Activated T-helper 1 cell treated with anti-CD3 and anti-CD28 coated beads, Interleukin-2, amount 50 U/mL, for 16 hours (primary cell): ENCODE results near the gene IL10RA.
"Not testable (repeated sequence)": the region's sequence is repeated elsewhere in the genome, so short reads cannot be mapped to it uniquely, and the experiment has no call there.

ENCODE experiments used
- DNase-seq, 2 donors: peaks; one replicate each; pipeline ENCODE4 v3.0.0-alpha.2; 2020; ENCODE audit warnings: low read depth in 1 of 2, low spot score in 1 of 2

Gene IL10RA

GRCh38 chr11:117985953-117986887 lies at the start of gene IL10RA:
Gene IL10RA, plus strand, starts transcription at chr11:117986394. Its CDS starts 74 bp downstream, at chr11:117986468.
- DNase-seq: peak; percentile 58 to 81

DNA sequence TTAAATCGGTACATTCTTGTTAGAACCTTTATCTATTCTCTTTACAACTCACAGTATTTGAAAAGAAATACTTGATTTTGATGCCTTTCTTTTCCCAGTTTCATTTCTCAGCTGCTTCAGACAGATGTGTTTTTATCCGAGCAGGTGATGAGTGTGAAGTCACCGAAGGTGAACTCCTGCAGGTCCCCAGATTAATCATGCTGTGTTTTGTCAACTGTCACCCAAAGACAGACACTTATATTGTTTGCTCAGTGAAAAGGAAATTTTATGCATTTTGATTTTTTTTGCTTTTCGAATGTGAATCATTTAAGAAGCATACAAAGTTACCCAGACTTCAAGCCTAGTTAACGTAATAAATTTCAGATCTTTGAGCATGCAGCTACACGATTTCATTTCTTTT lies 49.2 kb upstream of the IL10RA start:
- no peak for DNase-seq

- no peak for DNase-seq
Observed at GRCh38 chr11:117940736-117941135, 45.5 kb upstream of the IL10RA start.

DNA sequence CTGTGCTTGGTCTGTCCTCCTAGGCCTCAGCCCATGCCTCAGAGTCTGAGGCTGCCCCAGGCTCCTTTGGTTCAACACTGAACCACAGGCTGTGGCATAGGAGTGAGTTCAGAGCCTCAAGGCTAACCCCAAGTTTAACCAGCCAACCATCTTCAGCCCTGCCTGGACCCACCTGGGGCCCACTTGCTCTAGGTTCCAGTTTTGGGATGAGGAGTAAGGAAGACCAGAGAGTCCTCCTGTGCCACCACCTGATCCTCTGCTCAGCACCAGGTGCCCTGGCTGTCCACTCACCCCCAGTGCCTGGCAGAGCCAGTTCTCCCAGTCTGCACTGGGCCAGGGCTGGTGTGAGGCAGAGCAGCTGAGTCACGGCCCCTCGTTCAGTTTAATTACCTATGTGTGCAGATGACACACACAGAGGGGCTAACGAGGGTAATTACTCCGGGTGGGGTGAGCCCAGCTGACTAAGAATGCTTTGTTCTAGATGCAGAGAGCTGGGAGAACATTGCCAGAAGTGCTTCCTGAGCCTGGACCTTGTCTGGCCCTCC lies 45.0 kb upstream of the IL10RA start:
- no peak for DNase-seq

- DNase-seq: no peak
Observed at GRCh38 chr11:117941976-117942654, 44.1 kb upstream of the IL10RA start.

DNA sequence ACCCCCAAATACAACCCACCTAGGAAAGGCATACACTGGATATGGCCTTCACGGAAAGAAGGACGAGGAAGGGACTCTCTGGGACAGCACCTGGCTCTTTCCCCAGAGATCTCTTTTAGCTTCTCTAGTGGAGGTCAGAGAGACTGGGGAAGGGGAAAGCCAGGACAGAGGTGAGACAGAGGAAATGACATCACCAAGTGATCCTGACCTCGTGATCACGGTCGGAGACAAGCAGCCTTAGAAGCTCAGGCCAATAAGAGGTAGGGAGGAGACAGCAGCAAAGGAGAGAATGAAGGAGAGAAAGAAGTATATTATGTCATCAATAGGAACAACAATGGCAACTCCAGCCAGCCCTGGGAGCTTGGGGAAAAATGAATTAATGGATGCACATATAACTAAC lies 41.6 kb upstream of the IL10RA start:
- no peak for DNase-seq

DNA sequence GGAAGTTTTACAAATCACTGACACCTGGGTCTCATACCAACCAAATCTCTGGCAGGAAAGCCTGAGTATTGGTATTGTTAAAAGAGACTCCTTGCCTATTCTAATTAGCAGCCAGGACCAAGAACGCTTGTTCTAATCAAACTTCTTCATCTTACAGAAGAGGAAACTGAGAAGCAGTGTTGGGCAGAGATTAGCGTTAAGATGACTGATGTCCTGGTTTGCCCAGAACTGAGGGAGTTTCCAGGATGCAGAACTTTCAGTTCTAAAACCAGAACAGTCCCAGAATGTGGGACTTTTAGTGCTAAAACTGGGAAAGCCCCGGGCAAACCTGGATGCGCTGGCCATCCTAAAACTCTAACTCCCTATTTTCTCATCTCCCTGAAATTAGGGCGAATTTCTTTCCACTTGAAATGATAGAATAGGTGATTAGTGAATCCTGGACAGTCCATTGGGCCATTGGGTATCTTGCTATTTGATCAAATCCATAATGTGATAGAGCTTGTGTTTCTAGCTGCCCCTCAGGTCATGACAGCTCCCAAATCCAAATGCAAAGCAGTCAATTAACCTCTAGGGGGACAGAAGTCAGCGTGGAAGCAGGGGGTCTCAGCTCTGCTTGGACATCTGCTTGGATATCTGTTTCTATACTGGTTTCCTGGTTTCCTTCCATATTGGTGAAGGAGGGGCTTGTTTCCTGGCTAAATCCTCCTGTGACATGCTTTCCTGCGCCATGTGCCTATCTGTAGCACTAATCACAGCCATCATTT lies 41.0 kb upstream of the IL10RA start:
- no peak for DNase-seq

DNA sequence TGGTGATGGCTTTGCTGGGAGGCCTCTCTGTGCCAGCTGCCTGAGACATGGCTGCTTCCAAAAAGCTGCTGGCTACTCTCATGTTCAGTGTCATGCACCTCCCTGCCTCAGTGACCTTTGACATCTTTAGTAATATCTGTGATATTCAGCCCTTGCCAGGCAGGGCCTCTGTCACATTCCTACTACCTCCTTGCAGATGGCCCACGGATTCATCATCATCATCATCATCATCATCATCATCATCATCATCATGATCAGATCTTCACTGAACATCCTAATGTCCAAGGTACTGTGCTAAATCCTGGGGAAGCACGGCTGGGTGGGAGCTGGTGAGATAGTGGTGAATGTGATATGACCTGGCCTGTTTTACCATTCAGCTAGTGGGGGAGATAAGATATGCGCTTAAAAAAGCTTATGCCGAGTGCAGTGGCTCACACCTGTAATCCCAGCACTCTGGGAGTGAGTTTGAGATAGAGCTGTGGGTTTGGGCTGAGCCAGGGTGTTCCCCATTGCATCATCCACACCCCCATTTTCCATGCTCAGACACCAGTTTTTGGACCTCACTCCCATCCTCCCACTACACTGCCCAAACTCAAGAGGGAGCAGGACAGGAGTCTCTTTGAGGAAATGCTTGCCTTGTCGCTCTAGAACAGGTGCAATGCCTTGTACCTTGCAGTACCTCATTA lies 39.9 kb upstream of the IL10RA start:
- no peak for DNase-seq

- DNase-seq: peak; percentile 73 to 79
Observed at GRCh38 chr11:117946842-117947526, 39.2 kb upstream of the IL10RA start.

DNA sequence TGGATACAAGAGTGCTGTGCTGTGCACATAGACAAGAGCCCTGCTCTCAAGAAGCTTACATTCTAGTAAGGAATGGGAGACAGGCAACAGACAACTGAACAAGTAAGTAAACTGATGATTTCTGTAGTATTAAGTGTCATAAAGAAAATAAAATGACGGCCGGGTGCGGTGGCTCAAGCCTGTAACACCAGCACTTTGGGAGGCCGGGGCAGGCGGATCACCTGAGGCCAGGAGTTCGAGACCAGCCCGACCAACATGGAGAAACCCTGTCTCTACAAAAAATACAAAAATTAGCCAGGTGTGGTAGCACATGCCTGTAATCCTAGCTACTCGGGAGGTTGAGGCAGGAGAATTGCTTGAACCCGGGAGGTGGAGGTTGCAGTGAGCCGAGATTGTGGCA lies 38.4 kb upstream of the IL10RA start:
- DNase-seq: not testable (repeated sequence)

GRCh38 chr11:117948466-117948865 lies 37.7 kb upstream of the IL10RA start:
- DNase-seq: not testable (repeated sequence)

DNA sequence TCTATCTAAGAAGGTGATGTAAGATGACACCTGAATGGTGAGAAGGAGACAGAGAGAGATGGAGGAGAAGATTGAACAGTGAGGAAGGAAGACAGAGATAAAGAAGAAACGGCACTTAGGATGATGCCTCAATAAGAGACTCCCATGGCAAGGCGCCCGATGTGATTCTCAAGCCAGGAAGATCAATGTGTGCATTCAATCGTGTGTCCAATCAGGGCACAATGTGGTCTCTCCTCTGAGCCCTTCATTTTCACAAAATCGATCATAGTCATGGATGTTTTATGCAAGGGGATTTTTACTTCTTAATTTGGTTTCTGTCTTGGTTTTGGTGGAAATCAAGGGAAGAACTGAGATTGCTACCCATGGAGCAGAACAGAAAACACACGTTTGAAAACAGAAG lies 37.1 kb upstream of the IL10RA start:
- no peak for DNase-seq

DNA sequence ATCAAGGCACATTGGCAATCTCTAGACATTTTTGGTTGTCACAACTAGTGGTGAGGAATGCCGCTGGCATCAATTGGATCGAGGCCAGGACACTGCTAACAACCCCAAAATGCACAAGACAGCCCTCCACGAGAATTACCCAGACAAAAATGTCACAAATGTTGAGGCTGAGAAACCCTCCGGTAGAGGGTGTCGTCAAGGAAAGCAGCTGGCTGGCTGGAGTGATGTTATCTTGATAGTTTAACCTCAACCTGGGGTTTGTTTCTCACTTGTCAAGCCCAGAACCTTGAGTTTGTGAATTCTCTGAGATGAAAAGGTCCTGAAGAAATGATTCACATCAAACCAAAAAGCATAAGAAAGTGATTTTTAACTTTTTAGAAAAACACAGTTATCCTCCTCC lies 35.9 kb upstream of the IL10RA start:
- DNase-seq: peak in 1 of 2 donors; percentile 33

DNA sequence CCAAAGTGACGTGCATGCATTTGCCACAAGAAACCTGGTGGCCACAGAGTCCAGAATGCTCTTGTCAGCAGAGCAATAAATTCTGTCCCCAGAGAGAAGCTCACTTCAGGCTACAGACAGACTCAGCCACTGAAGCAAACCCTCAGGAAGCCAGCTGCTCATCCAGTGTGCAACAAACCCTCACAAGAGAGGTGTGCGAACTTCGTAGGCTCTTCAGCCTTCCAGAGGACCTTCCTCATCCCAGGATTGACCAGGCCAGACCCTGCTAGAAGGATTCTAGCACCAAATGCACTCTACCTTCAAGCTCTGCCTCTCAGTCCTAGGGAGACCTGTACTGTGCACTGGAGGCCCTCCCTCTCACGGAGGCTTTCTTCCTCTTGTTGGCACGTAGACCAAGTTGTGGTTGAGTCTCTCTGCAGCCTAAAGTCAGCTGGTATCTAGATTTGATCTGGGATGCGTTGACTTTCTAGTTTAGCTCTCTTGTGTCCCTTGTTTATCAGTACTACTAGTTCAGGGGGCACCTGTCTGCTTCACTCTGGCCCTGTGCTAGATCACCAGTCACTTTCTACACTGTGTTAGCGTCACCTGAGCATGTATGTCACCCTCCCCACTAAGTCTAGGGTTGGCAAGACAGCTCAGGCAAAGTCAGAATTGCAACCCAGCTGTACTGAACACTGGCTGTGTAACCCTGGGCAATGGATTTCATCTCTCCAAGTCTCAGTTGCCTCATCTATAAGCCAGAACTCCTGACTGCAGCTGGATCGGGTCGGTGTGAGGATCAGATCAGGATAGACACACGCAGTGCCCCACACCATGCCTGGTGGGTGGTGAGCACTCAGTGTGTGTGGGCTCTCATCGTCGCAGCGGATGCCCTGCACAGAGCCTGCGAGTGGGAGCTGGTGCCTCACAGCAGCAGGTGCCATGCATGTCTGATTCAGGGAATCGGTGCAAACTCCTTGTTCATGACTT lies 34.9 kb upstream of the IL10RA start:
- DNase-seq: no peak

GRCh38 chr11:117953024-117953671 lies 33.0 kb upstream of the IL10RA start:
- DNase-seq: no peak

- no peak for DNase-seq
Observed at GRCh38 chr11:117958949-117959348, 27.2 kb upstream of the IL10RA start.

DNA sequence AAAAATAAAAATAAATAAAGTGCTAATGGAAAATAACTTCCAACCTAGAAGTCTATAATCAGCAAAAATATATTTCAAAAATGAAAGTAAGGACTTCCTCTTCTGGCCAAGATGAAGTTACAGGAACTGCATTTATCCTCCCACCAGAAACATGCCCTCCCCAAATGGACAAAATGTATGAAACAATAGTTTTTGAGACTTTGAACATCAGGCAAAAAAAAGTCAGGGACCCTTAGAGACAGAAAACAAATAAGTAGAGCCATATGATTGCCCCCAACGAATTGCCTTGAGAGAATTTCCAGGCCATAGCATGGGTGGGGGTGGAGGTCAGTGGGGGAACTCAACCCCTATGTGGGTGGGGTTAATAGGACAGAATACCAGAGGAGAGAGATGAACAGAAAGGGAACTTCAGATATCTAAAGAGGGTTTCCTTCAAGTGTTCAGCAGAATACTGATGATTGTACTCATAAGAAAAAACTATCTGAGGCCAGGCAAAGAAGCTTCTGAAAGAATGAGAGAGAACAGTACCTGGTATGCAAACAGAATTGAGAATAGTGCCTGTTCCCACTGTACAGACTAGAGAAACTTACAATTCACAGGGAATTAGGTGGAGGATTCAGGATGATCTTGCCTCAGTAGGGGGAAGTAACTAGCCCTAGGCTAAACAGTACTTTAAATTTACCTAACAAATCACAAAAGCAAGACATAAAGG lies 26.6 kb upstream of the IL10RA start:
- DNase-seq: no peak

GRCh38 chr11:117960406-117960805 lies 25.8 kb upstream of the IL10RA start:
- no peak for DNase-seq
